Thyroid gland (tissue), 4 donors: ENCODE results near the gene DOCK10.

Experiments
- CTCF ChIP-seq, 6 experiments: fragments of 200-600 bp in 3 of 6; fragments of 450-650 bp in 3 of 6; sonication (generic) in 3 of 6; IDR thresholded peaks; one replicate each; pipeline ENCODE4 v1.5.1; 2016 to 2019; ENCODE audit warnings: antibody characterized with exemption in 6 of 6, mild to moderate bottlenecking in 2 of 6, inconsistent platforms in 1 of 6, moderate library complexity in 1 of 6
- POLR2A ChIP-seq, 2 donors: fragments of 450-650 bp; IDR thresholded peaks; one replicate each; pipeline ENCODE4 v1.6.1; 2017; ENCODE audit warnings: antibody characterized with exemption in 2 of 2, mild to moderate bottlenecking in 2 of 2, moderate library complexity in 1 of 2

DNA sequence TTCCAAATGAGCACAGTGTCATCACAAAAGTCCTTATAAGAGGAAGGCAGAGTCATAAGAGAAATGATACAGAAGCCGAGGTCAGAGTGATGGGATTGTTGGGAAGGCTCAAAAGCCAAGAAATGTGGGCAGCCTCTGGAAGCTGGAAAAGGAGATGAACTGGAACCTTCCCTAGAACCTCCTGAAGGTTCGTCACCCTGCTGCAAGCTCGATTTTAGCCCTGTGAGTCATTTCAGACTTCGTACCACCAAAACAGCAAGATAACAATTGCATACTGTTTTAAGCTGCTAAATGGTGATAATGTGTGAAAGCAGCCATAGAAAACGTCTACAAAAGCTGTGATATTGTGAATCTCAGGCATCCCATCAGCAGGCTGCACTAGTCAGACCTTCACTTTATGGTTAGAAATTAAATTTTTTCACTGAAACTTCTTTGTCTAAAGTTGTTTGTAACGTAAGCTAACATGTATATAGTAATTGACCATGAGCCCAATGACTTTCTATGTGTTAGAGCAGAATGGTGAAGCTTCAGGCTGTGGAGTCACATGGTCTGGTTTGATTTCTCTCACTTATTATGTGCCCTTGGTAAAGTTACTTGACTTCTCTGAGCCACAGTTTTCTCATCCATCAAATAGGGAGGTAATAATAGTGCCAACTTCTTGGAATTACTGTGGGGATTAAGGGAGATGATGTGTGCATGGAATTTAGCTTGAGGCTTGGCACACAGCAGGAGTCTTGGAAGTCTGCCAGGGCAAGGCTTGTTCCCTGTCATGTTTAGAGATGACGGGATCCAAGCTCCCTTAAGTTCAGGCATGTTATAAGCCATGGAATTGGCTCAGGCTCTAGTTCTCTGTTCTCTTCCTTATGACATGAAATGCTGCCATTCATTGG is 194.1 kb downstream of the DOCK10 start:
- no peak for TF ChIP-seq POLR2A (IDR thresholded peaks at IDR 0.05)
- no peak for TF ChIP-seq CTCF (IDR thresholded peaks at IDR 0.05)
